Astrocyte (in vitro differentiated cells and primary cell): ENCODE results near the gene PRSS53.

Experiments used
- CTCF ChIP-seq: IDR thresholded peaks from 2 replicates; pipeline ENCODE4 v1.5.1; 2011; ENCODE audit warnings: low read depth, mild to moderate bottlenecking, inconsistent platforms, low read length, moderate library complexity; ENCODE audit not compliant: insufficient read depth
- EZH2 ChIP-seq: IDR thresholded peaks from 2 replicates; pipeline ENCODE4 v1.6.1; 2012; ENCODE audit warnings: mild to moderate bottlenecking, low read length, inconsistent platforms; ENCODE audit not compliant: insufficient read depth

GRCh38 chr16:31131416-31131815 is 42.7 kb upstream of the PRSS53 start:
- TF ChIP-seq CTCF (no peak), EZH2 (no peak)
